RCC 7860 (cell line): ENCODE results near the gene BTBD16.

ENCODE experiments used
- DNase-seq: peaks from one replicate; pipeline ENCODE4 v3.0.0-alpha.2; 2015; ENCODE audit warnings: low spot score
- FAIRE-seq: peaks from 2 replicates; lab custom pipeline; 2012; peaks lifted over from hg19 to GRCh38; lab: Jason Lieb, UNC

Gene BTBD16

DNA sequence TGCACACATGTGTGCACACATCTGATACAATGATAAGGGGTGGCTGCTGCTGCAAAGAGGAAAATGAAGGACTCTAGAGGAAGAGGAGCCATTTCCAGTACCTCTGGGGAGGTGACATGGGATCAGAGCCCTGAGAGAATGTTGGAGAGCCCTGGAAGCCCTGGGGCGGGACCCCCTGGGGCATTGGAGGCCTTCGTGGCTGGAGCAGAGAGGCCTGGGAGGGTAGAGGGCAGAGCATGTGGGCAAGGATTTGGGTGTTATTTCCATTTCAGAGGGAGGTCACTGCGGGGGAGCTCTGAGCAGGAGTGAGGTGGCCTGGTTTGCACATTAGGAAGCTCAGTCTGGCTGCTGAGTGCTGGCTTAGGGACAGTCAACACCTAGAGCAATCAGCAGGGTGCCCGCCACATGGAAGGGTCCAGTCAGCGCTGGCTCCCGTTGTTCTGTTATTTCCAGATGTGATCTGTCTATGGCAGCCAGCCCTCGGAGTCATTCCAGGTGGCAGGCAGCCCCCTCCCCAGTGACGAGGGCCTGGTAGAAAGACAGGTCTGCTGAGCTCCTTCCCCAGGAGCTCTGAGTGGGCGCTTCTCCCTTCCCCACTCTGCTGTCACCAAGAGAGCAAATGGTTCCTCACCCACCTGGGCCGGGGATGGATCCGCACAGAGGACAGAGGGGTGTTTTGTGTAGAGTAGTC, 24.1 kb upstream of the BTBD16 start:
- FAIRE-seq, result no peak
- DNase-seq, result no peak

DNA sequence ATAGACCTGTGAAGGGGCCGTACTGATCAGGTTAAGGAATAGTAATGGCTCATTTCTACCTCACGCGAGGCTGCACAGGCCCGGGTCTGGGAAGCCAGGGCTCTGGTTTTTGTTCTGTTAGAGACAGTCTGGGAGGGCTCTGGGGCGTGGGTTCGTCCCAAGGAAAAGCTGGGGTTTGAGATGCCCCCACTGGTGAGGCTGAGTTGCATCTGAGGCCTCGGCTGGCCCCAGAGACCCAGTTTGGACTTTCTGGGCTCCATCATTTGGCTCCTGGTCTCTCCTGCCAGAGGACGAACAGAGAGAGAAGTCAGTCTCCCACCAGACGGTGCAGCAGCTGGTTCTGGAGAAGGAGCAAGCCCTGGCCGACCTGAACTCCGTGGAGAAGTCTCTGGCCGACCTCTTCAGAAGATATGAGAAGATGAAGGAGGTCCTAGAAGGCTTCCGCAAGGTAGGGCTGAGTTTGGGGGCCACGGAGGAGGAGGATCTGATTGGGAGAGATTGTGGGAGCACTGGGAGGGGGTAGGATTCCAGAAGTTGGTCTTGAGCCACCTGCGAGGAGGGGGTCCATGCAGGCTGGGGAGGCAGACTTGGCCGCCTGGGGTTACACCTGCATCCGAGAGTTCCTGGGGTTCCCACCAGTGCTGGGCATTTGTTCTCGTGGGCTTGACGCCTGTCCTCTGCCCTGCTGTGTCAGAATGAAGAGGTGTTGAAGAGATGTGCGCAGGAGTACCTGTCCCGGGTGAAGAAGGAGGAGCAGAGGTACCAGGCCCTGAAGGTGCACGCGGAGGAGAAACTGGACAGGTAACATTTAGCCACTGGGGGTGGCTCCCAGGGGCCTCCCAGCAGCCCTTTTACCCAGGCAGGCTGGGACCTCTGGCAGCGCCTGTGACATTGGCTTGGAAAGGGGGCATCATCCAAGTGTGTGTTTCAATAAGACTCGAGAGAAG, 22.5 kb upstream of the BTBD16 start:
- FAIRE-seq (no peak), DNase-seq (no peak)

DNA sequence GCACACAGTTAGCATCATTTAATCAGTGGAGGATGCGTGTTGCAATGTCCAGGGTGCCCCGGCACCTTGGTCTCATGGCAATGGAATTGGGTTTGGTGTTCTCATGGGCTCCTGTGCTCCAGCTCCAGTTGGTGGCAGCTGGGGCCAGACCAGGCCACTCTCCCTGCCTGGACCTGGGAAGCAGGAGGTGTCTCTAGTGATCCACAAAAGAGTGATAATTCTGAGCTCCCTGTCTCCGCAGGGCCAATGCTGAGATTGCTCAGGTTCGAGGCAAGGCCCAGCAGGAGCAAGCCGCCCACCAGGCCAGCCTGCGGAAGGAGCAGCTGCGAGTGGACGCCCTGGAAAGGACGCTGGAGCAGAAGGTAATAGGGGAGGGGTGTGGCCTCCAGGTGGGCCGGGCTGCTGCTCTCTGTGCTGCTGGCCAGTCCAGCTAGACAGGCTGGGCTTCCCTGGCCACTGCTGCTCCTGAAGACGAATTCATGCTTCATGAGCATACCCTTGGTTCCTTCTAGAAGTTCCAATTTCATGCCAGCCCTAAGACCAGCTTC, 21.7 kb upstream of the BTBD16 start:
- FAIRE-seq, result no peak

GRCh38 chr10:122249991-122250750, 20.9 kb upstream of the BTBD16 start:
- FAIRE-seq, result no peak
- DNase-seq, result no peak

More for the DNA sequence above, 21.7 kb upstream of the BTBD16 start:
- DNase-seq, result no peak

DNA sequence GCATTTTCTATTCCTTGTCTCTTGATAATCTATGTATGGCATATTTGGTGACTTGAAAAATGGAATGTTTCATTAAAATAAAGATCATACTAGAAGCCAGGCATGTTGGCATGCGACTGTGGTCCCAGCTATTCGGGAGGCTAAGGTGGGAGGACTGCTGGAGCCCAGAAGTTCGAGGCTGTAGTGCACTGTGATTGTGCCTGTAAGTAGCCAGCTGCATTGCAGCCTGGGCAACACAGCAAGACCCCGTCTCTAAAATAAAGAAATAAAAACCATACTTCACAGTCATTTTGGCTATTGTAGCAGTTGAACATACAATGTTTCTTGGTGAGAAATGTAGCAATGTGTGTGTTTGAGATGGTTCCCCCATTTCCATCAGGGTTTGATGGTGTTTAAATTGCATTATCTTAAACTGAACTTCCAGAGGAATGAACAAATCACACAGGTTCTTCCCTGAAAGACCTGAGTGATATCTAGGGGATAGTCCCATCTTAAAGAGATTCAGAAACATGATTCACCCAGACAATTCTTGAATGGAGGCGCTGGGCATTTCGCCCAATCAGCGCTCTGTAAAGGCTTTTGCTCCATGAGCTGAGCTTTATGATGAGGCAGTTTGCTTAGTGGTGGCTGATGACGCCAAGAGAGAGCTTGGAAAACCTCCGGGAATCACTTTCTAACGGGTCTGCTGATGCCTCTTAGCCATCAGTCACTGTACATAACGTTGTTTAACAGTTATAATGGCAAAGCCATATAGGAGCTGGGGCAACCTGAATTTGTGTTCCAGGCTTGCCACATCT, 19.4 kb upstream of the BTBD16 start:
- FAIRE-seq, result no peak
- DNase-seq, result no peak

- DNase-seq (no peak), FAIRE-seq (no peak)
Observed at GRCh38 chr10:122252805-122253204, 18.3 kb upstream of the BTBD16 start.

GRCh38 chr10:122253605-122254004, 17.5 kb upstream of the BTBD16 start:
- DNase-seq, result no peak
- no peak for FAIRE-seq

GRCh38 chr10:122254831-122255230, 16.3 kb upstream of the BTBD16 start:
- FAIRE-seq, result no peak
- no peak for DNase-seq

DNA sequence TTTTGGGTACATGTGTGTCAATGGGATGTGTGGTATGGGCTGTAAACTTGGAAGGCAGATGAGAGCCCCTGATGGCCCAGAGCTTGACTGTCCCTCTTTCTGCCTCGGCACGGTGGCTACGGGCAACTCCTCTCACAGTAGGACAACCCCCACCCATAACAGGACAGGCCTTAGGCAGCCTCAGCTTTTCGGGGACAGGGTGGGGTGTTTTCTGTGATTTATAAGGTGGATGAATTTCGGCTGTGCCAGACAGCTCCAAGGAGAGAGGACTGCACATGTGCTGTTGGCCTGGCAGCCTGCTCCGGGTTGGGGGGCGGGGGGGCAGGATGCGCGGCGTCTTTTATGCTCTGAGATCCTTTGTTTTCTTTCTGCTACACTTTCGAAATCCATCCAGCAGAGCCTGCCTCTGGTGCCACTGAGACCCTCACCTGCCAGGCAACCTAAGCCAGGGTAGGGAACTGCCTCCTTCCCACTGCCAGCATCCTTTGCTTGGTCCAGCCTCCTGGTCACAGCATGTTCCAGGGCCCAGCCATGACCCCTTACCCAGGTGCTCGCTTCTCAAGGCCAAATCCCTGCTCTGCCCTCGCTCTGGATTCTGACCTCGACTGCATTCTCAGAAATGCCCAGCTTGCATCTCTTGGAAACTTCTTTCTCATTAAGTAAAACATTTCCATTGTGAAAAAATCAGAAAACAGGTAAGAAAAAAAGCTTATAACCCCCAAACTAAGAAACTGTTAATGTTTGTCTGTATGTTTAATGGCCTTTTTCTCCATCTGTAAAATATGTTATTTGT, 15.4 kb upstream of the BTBD16 start:
- DNase-seq (no peak), FAIRE-seq (no peak)

GRCh38 chr10:122257041-122257440, 14.1 kb upstream of the BTBD16 start:
- FAIRE-seq (no peak), DNase-seq (no peak)

GRCh38 chr10:122258136-122259074, 12.7 kb upstream of the BTBD16 start:
- no peak for FAIRE-seq
- DNase-seq, result peak; percentile 16

- FAIRE-seq, result no peak
- no peak for DNase-seq
Observed at GRCh38 chr10:122259075-122259466, 12.0 kb upstream of the BTBD16 start.

DNA sequence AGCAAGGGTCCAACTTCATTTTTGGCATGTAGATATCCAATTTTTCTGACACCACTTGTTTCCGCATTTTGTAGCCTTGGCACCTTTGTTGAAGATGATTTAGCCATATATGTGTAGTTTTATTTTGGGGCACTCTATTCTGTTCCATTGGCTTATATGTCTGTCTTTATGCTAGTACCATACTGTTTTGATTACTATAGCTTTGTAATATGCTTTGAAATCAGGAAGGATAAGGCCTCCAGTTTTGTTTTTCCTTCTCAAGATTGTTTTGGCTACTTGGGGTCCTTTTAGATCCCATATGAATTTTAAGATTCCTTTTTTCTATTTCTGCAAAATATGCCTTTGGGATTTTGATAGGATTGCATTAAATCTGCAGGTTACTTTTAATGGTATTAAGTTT, 9.5 kb upstream of the BTBD16 start:
- no peak for FAIRE-seq

GRCh38 chr10:122263971-122264370, 7.1 kb upstream of the BTBD16 start:
- peak; percentile 83 for FAIRE-seq
- DNase-seq, result peak; percentile 81

More for the DNA sequence above, 9.5 kb upstream of the BTBD16 start:
- DNase-seq, result no peak

DNA sequence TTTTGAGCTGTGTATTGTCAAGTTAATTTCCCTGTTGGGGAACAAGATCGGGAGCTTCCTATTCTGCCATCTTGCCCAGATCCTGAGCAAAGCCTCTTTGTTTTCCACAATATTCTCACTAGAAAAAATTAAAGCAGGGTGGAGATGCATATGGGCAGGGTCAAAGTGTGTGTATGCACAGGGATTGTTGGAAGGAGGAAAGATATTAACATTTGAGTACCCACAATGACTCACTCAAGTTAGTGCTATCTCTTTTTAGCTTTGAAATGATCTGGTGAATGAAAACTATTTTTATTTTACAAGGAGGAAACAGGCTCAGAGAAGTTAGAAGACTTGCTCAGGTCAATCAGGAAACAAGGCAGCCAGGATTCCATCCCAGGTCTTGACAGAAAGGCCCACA, 6.7 kb upstream of the BTBD16 start:
- FAIRE-seq, result peak; percentile 89
- DNase-seq, result peak; percentile 47

- FAIRE-seq, result no peak
- DNase-seq, result no peak
Observed at GRCh38 chr10:122264931-122265330, 6.2 kb upstream of the BTBD16 start.

- FAIRE-seq (peak; percentile 97), DNase-seq (peak; percentile 90)
Observed at GRCh38 chr10:122265896-122266295, 5.2 kb upstream of the BTBD16 start.
